Transverse colon (tissue), 4 donors: ENCODE data around the gene QRFP.

Source experiments
- EP300 ChIP-seq: sonication (generic); formaldehyde crosslinking; IDR thresholded peaks from one replicate; pipeline ENCODE4 v1.6.1; 2017; ENCODE audit warnings: antibody characterized with exemption, low read depth
- POLR2A ChIP-seq: fragments of 450-650 bp; IDR thresholded peaks from one replicate; pipeline ENCODE4 v1.6.1; 2016; ENCODE audit warnings: antibody characterized with exemption, mild to moderate bottlenecking, moderate library complexity
- POLR2AphosphoS5 ChIP-seq, 3 donors: sonication (generic); formaldehyde crosslinking; IDR thresholded peaks; one replicate each; pipeline ENCODE4 v1.6.1; 2016; ENCODE audit warnings: antibody characterized with exemption in 3 of 3
- TF ChIP-seq, protein P1 (sequence below), 5 experiments: fragments of 200-600 bp in 3 of 5; fragments of 450-650 bp in 2 of 5; sonication (generic) in 3 of 5; IDR thresholded peaks; 1 replicate in 2 of 5; 2 replicates in 3 of 5; pipeline ENCODE4 v1.5.1; 2016 to 2017; ENCODE audit warnings: antibody characterized with exemption in 5 of 5, inconsistent platforms in 3 of 5, mild to moderate bottlenecking in 2 of 5, moderate library complexity in 1 of 5

DNA sequence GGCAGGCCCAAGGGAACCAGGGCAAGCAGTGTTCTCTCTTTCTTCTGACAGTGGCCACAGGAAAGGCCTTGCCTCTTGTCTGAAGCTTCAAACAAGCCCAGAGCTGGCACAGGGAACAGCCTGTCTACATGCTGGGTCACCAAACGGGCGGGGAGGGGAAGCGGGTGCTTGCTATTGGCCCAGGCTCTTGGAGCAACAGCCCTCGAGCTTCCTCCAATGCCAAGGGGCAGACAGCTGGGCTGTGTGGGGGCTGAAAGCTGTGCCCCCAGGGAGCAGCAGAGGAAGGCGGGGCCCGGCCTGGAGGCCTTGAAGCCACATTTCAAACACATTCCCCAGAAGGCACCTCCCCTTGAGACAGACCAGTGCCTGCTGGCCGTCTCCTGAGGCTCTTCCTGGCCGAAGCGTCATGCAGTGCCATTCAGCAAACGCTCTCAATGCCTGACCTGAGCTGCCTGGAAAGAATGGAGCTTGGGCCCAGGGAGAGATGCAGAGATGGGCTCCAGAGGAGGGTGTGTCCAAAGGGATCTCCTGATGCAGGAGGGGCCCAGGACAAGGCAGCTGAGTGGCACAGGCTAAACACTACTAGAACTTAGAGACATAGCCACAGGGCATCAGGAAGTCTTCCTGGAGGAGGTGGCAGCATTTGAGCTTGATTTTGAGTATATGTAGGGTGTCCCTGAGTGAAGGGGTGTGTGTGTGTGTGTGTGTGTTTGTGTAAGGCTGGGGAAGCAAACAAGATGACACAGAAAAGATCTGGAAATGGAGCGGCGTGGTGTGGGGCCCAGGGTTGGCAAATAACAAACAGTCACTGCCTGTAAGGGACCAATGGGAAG is 39.9 kb upstream of the QRFP start:
- TF ChIP-seq, protein P1, sequence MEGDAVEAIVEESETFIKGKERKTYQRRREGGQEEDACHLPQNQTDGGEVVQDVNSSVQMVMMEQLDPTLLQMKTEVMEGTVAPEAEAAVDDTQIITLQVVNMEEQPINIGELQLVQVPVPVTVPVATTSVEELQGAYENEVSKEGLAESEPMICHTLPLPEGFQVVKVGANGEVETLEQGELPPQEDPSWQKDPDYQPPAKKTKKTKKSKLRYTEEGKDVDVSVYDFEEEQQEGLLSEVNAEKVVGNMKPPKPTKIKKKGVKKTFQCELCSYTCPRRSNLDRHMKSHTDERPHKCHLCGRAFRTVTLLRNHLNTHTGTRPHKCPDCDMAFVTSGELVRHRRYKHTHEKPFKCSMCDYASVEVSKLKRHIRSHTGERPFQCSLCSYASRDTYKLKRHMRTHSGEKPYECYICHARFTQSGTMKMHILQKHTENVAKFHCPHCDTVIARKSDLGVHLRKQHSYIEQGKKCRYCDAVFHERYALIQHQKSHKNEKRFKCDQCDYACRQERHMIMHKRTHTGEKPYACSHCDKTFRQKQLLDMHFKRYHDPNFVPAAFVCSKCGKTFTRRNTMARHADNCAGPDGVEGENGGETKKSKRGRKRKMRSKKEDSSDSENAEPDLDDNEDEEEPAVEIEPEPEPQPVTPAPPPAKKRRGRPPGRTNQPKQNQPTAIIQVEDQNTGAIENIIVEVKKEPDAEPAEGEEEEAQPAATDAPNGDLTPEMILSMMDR (IDR thresholded peaks at IDR 0.05) = no peak
- TF ChIP-seq EP300 (no peak), POLR2A (no peak), POLR2AphosphoS5 (IDR thresholded peaks at IDR 0.05) (no peak)
